ENCODE data around the gene CACNG1. TPM values are rescaled to one million over a fixed set of nuclear protein-coding genes. Genes with fewer than 3 reads are reported as not detected.
"Not testable (repeated sequence)": the region's sequence is repeated elsewhere in the genome, so short reads cannot be mapped to it uniquely, and the experiment has no call there.

CACNG1 gene
- total RNA-seq, 1 donor from 2014 or later = not detected

DNA sequence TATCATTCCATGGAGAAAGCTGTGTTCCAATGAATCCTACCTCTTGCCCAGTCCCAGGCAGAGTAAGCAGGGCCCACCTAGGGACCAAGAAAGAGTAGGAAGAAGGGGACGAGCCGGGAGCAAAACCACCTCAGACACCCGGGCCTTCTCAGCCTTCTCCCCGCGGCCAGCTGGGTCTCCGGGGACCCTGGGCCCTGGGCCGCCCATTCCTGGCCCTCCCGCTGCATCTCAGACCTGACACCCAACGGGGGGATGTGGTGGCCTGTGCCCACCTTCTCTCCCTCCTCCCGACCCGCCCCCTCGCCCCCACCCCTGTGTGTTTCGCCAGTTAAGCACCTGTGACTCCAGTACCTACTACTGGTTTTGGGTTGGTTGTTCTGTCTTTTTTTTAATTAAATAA, 11.4 kb upstream of the CACNG1 start:
- peaks cover 8% of the 10 kb centered on the region for H3K27me3 Mint-ChIP-seq (ENCODE audit: low read depth)
- H3K4me1 Mint-ChIP-seq (ENCODE audit: low read depth) = no peaks in the 10 kb centered on the region
- DNase-seq (ENCODE audit: low spot score) = no peak
- H3K9me3 Mint-ChIP-seq (ENCODE audit: low read depth) = no peaks in the 10 kb centered on the region
- TF ChIP-seq, protein P1, sequence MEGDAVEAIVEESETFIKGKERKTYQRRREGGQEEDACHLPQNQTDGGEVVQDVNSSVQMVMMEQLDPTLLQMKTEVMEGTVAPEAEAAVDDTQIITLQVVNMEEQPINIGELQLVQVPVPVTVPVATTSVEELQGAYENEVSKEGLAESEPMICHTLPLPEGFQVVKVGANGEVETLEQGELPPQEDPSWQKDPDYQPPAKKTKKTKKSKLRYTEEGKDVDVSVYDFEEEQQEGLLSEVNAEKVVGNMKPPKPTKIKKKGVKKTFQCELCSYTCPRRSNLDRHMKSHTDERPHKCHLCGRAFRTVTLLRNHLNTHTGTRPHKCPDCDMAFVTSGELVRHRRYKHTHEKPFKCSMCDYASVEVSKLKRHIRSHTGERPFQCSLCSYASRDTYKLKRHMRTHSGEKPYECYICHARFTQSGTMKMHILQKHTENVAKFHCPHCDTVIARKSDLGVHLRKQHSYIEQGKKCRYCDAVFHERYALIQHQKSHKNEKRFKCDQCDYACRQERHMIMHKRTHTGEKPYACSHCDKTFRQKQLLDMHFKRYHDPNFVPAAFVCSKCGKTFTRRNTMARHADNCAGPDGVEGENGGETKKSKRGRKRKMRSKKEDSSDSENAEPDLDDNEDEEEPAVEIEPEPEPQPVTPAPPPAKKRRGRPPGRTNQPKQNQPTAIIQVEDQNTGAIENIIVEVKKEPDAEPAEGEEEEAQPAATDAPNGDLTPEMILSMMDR (IDR thresholded peaks at IDR 0.05) = no peak
- H3K36me3 Mint-ChIP-seq (ENCODE audit: low read depth) = no peaks in the 10 kb centered on the region
- H3K27ac Mint-ChIP-seq (ENCODE audit: unreplicated experiment) = no peak overlapping the region
- H3K4me3 Mint-ChIP-seq (ENCODE audit: unreplicated experiment) = no peak overlapping the region

DNA sequence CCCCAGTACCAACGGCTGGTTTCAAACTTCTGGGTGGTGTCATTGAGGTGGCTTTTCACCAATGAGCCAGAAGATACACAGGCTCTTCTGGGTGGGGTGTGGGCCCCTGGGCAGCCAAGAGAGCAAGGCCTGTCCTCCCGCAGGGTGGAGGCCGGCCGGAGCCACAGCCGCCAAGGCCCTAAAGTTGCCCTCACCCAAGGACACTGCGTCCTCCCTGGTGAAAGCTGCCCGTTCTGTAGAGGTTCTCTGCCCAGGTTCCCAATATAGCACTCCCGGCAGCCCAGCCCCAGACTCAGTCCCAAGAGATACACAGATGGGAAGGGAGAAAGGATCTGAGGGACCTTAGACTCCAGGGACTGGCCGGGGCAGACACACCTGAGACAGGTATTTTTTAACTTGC, 10.7 kb upstream of the CACNG1 start:
- Mint-ChIP-seq H3K36me3 (ENCODE audit: low read depth) (no peaks in the 10 kb centered on the region), H3K27me3 (ENCODE audit: low read depth) (peaks cover 11% of the 10 kb centered on the region), H3K27ac (ENCODE audit: unreplicated experiment) (no peak overlapping the region), H3K9me3 (ENCODE audit: low read depth) (no peaks in the 10 kb centered on the region), H3K4me3 (ENCODE audit: unreplicated experiment) (no peak overlapping the region), H3K4me1 (ENCODE audit: low read depth) (no peaks in the 10 kb centered on the region)
- no peak for DNase-seq (ENCODE audit: low spot score)
- TF ChIP-seq, protein P1 (IDR thresholded peaks at IDR 0.05) = no peak

DNA sequence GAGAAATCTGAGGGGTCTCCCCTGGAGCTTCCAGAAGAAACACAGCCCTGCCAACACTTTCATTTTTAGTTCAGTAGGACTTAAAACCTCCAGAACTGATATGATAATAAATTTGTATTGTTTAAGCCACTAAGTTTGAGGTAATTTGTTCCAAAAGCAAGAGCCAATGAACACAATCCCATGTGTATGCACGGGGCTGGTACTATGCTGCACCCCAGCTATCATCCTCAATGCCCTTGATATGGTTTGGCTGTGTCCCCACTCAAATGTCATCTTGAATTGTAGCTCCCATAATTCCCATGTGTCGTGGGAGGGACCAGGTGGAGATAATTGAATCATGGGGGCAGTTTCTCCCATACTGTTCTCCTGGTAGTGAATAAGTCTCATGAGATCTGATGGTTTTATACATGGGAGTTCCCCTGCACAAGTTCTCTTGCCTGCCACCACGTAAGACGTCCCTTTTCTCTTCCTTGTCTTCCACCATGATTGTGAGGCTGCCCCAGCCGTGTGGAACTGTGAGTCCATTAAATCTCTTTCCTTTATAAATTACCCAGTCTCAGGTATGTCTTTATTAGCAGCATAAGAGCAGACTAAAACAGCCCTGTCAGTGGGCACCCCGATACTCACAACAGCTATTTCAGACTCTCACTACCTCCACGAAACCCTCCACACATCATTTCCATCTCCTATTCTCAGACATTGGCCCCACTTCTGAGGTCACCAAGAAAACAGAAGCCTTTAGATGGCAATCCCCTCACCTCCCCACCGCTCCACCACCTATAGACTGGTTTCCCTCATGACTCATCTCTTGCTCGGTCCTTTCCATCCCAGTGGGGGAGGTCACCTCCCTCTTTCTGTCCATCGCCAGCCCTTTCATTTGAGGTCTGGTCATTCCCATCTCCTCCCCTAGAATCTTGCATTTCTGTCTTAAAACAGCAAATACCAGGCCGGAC, 8.9 kb upstream of the CACNG1 start:
- H3K4me1 Mint-ChIP-seq (ENCODE audit: low read depth) = no peaks in the 10 kb centered on the region
- H3K27me3 Mint-ChIP-seq (ENCODE audit: low read depth) = peaks cover 12% of the 10 kb centered on the region
- H3K4me3 Mint-ChIP-seq (ENCODE audit: unreplicated experiment) = no peak overlapping the region
- no peaks in the 10 kb centered on the region for H3K9me3 Mint-ChIP-seq (ENCODE audit: low read depth)
- H3K36me3 Mint-ChIP-seq (ENCODE audit: low read depth) = no peaks in the 10 kb centered on the region
- H3K27ac Mint-ChIP-seq (ENCODE audit: unreplicated experiment) = no peak overlapping the region
- TF ChIP-seq, protein P1 (IDR thresholded peaks at IDR 0.05) = no peak
- no peak for DNase-seq (ENCODE audit: low spot score)

DNA sequence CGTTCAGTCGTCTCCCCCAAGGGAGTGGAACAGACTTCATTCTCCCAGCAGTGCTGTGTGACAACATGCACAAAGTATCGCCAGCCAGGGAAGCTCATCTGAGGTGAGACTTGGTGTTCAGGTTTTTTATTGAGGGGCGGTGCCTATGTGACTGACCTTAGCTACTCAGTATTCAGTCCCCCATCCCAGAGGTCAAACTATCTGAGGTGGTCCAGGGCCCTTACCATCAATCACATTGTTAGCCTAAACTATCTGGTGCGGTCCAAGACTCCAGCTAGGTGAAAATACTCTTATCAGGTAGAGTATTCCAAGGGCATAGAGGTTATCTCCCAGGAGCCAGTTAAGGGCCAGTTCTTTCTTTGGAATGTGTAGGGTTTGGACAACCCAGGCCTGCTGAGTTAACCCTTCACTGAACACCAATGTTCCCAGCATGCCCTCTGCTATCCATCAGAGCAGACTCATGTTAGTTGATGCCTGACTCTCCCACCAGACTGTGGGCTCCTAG, 5.4 kb upstream of the CACNG1 start:
- TF ChIP-seq, protein P1 (IDR thresholded peaks at IDR 0.05) = no peak
- Mint-ChIP-seq H3K4me1 (ENCODE audit: low read depth) (no peaks in the 10 kb centered on the region), H3K9me3 (ENCODE audit: low read depth) (no peaks in the 10 kb centered on the region), H3K27me3 (ENCODE audit: low read depth) (peaks cover 19% of the 10 kb centered on the region), H3K36me3 (ENCODE audit: low read depth) (no peaks in the 10 kb centered on the region), H3K27ac (ENCODE audit: unreplicated experiment) (no peak overlapping the region), H3K4me3 (ENCODE audit: unreplicated experiment) (no peak overlapping the region)
- DNase-seq (ENCODE audit: low spot score) = no peak

DNA sequence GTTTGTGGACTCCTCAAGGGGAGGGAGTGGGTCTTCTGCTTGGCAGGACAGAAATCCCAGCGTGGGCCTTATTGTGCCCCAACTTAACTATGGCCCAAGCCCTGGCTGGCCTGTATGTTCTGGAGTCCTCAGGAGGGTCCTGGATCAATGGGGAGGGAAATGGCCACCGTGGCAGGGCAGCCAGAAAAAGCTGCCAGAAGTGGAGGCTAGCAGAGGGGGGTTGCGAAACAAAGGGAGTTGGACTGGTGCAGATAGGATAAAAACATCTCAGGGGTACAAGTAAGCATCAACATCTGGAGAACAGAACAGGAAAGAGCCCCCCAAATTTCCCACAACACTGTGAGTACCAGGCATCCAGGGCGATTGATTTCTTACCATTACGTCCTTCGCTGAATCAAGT, 3.7 kb upstream of the CACNG1 start:
- no peak for DNase-seq (ENCODE audit: low spot score)
- no peaks in the 10 kb centered on the region for H3K36me3 Mint-ChIP-seq (ENCODE audit: low read depth)
- no peaks in the 10 kb centered on the region for H3K9me3 Mint-ChIP-seq (ENCODE audit: low read depth)
- H3K4me3 Mint-ChIP-seq (ENCODE audit: unreplicated experiment) = no peak overlapping the region
- H3K27me3 Mint-ChIP-seq (ENCODE audit: low read depth) = peaks cover 16% of the 10 kb centered on the region
- TF ChIP-seq, protein P1 (IDR thresholded peaks at IDR 0.05) = no peak
- no peak overlapping the region for H3K27ac Mint-ChIP-seq (ENCODE audit: unreplicated experiment)
- H3K4me1 Mint-ChIP-seq (ENCODE audit: low read depth) = no peaks in the 10 kb centered on the region

DNA sequence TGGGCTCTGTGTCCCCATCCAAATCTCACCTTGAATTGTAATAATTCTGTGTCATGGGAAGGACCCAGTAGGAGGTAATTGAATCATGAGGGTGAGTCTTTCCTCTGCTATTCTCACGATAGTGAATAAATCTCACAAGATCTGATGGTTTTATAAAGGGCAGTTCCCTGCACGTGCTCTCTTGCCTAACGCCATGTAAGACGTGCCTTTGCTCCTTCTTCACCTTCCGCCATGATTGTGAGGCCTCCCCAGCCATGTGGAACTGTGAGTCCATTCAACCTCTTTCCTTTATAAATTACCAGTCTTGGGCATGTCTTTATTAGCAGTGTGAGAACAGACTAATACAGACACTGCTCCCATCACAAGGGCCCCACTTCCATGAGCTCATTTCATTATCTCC, 3.2 kb upstream of the CACNG1 start:
- H3K4me3 Mint-ChIP-seq (ENCODE audit: unreplicated experiment); H3K36me3 Mint-ChIP-seq (ENCODE audit: low read depth); DNase-seq (ENCODE audit: low spot score); H3K9me3 Mint-ChIP-seq (ENCODE audit: low read depth); H3K4me1 Mint-ChIP-seq (ENCODE audit: low read depth); H3K27ac Mint-ChIP-seq (ENCODE audit: unreplicated experiment): not testable (repeated sequence)
- peaks cover 18% of the 10 kb centered on the region for H3K27me3 Mint-ChIP-seq (ENCODE audit: low read depth)

Data from chondrocyte (in vitro differentiated cells).